SJCRH30 (cell line): Measurements from ENCODE around the gene ATIC. TPM values are rescaled to one million over a fixed set of nuclear protein-coding genes. Genes with fewer than 3 reads are reported as not detected.
"Not testable (repeated sequence)": the region's sequence is repeated elsewhere in the genome, so short reads cannot be mapped to it uniquely, and the experiment has no call there.

ENCODE experiments used
- DNase-seq, 2 experiments: peaks; one replicate each; pipeline ENCODE4 v3.0.0-alpha.2; 2015 to 2020
- H3K27ac ChIP-seq: fragments of 250-450 bp; sonication (Bioruptor Pico); 2 replicates; pipeline ENCODE4 v1.5.1; 2020; ENCODE audit warnings: mild to moderate bottlenecking, moderate library complexity
- H3K27me3 ChIP-seq: fragments of 250-450 bp; sonication (Bioruptor Pico); 2 replicates; pipeline ENCODE4 v1.5.1; 2020; ENCODE audit warnings: mild to moderate bottlenecking, moderate library complexity
- H3K36me3 ChIP-seq: fragments of 250-450 bp; sonication (Bioruptor Pico); 2 replicates; pipeline ENCODE4 v1.5.1; 2020; ENCODE audit warnings: mild to moderate bottlenecking, moderate library complexity
- H3K4me1 ChIP-seq: fragments of 250-450 bp; sonication (Bioruptor Pico); 2 replicates; pipeline ENCODE4 v1.5.1; 2020; ENCODE audit warnings: mild to moderate bottlenecking, moderate library complexity
- H3K4me3 ChIP-seq: fragments of 250-450 bp; sonication (Bioruptor Pico); 2 replicates; pipeline ENCODE4 v1.5.1; 2020; ENCODE audit warnings: mild to moderate bottlenecking, moderate library complexity
- H3K9me3 ChIP-seq: fragments of 250-450 bp; sonication (Bioruptor Pico); replicated peaks from 2 replicates; pipeline ENCODE4 v1.5.1; 2020; ENCODE audit warnings: mild to moderate bottlenecking, moderate library complexity
- total RNA-seq: library from RNA; depleted of rRNA; stranded (reverse); fragments of >200 nt; shearing (Covaris generic); gene quantifications from 2 replicates; pipeline ENCODE4 v1.2.3, GENCODE V29; 2014

ATIC gene
- total RNA-seq, 1 experiment from 2014 or later: 50.7 TPM

DNA sequence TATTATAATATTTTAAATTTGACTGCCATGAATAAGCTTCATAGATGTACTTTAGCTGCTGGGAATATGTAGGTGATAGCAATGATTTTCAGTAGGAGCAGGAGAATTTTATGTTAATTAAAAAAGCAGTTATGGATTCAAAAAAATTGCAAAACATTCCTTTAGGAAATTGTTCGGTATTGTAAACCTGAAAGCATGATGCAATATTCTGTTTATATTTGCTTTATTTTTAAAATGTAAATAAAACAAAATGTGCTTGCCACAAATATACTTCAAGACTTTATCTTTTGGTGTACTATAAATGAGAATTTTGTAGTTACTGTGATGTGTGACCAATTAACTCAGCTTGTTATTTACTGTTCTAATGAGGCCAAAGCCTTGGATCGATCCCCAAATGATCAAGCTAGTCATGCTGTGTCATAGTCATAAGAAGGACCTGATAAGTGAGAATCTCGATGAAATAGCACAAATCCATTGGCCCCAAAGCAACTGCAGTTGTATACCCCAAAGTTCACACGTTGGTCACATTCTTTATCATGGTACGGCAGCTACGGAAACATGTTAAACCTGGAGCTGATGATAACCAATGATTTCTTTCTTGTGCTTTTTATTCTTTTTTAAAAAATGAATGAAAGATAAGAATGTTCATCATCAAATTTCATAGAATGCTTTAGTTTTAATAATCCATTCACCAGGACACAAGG, 23.6 kb upstream of the ATIC start:
- H3K27ac ChIP-seq: no peak overlapping the region
- no peak overlapping the region for H3K4me3 ChIP-seq
- H3K4me1 ChIP-seq: no peaks in the 10 kb centered on the region
- no peaks in the 10 kb centered on the region for H3K36me3 ChIP-seq
- H3K27me3 ChIP-seq: no peaks in the 10 kb centered on the region
- no peaks in the 10 kb centered on the region for H3K9me3 ChIP-seq
- DNase-seq: no peak

DNA sequence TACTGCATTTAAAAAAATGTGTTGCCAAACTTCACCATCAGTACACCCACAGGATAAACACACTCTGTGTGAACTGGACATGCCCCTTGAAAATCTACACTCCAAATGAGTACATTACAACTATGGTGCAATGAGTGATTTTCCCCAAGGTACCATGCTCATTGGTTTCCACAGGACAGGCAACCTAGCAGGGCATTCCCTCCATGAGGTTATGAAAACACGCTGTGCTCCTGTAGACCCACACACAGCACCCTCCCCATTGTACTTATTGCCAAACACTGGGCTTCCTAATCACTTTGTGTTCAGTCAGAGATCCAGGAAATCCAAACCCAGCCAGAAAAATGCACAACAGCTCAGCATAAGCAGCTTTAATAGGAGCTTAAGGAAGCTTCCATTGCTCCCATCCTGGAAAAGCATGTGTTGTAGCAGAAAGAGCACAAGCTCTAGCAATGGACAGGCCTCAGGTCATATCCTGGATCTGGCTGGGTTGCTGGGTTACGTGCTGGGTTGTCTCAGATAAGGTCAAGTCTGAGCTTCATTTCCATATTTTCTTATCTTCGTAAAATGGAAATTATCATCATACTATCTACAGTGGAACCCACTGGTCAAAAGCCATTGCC, 20.8 kb upstream of the ATIC start:
- DNase-seq: no peak
- Histone ChIP-seq H3K27me3 (no peaks in the 10 kb centered on the region), H3K4me3 (no peak overlapping the region), H3K4me1 (no peaks in the 10 kb centered on the region), H3K27ac (no peak overlapping the region), H3K36me3 (no peaks in the 10 kb centered on the region), H3K9me3 (no peaks in the 10 kb centered on the region)

DNA sequence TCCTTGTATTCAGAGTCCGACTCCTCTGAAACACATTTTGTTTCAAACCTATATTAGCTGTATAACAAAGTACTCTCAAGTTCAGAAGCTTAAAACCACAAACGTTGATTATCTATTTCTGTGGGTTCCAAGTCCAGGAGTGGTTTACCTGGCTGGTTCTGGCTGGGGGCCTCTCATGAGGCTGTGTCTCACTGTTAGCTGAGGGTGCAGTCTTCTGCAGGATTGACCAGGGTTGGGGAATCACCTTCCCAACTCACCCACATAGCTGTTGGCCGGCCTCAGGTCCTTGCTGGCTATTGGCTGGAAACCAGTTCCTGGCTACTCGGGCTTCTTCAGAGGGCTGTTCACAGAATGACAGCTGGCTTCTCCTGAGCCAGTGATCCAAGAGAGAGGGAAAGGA, 18.0 kb upstream of the ATIC start:
- no peaks in the 10 kb centered on the region for H3K36me3 ChIP-seq
- no peak overlapping the region for H3K27ac ChIP-seq
- no peak overlapping the region for H3K4me3 ChIP-seq
- no peaks in the 10 kb centered on the region for H3K4me1 ChIP-seq
- no peaks in the 10 kb centered on the region for H3K27me3 ChIP-seq
- H3K9me3 ChIP-seq: no peaks in the 10 kb centered on the region
- no peak for DNase-seq

DNA sequence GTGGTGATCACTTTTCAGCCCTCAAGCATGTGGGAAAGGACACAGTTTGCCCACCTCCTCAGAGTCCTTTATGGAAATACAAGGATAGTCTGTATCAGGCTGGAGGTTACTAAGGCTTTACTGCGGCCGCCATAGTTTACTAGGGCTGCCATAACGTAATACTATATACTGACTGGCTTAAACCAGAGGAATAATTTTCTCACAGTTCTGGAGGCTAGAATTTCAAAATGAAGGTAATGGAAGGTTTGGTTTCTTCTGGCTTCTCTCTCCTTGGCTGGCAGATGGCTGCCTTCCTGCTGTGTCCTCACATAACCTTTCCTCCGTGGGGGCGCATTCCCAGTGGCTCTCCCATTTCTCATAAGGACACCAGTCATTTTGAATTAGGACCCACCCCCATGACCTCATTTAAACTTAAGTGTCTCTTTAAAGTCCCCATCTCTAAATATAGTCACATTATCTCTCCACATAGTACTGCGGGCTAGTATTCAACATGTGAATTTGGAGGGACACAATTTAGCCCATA, 12.5 kb upstream of the ATIC start:
- H3K27me3 ChIP-seq: no peaks in the 10 kb centered on the region
- 0 out of 2 replicates have a peak, but pooled peaks cover 2% of the 10 kb centered on the region for H3K9me3 ChIP-seq
- no peak overlapping the region for H3K27ac ChIP-seq
- no peaks in the 10 kb centered on the region for H3K36me3 ChIP-seq
- DNase-seq: peak; percentile 14 to 39
- H3K4me1 ChIP-seq: no peaks in the 10 kb centered on the region
- H3K4me3 ChIP-seq: no peak overlapping the region

GRCh38 chr2:215301994-215302393, 9.9 kb upstream of the ATIC start:
- Histone ChIP-seq H3K4me1 (no peaks in the 10 kb centered on the region), H3K36me3 (no peaks in the 10 kb centered on the region), H3K27ac (no peak overlapping the region), H3K9me3 (0 out of 2 replicates have a peak, but pooled peaks cover 2% of the 10 kb centered on the region), H3K27me3 (no peaks in the 10 kb centered on the region), H3K4me3 (no peak overlapping the region)
- DNase-seq: no peak

DNA sequence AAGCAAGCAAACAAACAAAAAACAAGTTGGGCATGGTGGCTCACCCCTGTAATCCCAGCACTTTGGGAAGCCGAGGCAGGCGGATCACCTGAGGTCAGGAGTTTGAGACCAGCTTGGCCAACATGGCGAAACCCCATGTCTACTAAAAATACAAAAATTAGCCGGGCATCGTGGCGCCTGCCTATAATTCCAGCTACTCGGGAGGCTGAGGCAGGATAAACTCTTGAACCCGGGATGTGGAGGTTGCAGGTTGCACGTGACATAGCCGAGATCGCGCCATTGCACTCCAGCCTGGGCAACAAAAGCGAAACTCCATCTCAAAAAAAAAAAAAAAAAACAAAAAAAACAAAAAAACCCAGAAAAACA, 617 bp upstream of the ATIC start:
- H3K9me3 ChIP-seq, H3K4me1 ChIP-seq, H3K27me3 ChIP-seq: not testable (repeated sequence)
- Histone ChIP-seq H3K27ac (peak overlapping the region; percentile 76), H3K4me3 (peak overlapping the region; percentile 84), H3K36me3 (peaks cover 21% of the 10 kb centered on the region)
- DNase-seq: peak in 1 of 2 experiments; percentile 19

- Histone ChIP-seq H3K36me3 (peaks cover 33% of the 10 kb centered on the region), H3K4me3 (peak overlapping the region; percentile 84), H3K27ac (no peak overlapping the region), H3K4me1 (peaks cover 3% of the 10 kb centered on the region; the same call in 1 of the 2 replicates), H3K9me3 (no peaks in the 10 kb centered on the region), H3K27me3 (no peaks in the 10 kb centered on the region)
- DNase-seq: no peak
Measured at GRCh38 chr2:215313255-215313613, 1.4 kb downstream of the ATIC start.

DNA sequence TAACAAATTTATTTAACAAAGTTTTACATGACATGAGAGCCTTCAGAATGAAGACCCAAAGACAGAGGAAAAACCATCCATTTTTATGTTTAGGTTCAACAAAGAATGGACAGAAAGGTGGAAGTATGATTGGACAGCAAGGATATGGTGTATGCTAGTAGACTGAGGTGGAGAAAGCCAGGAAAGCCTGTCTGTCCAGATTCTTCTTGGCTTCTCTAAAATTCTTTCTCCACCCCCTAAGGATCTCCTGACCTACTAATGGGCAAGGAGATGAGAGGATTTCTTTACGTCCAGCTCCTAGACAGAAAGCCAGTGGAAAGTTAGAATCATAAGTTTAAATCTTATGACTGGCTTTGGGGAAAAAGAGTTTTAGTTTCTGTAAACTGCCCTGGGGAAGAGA, 3.0 kb downstream of the ATIC start:
- no peaks in the 10 kb centered on the region for H3K27me3 ChIP-seq
- no peak overlapping the region for H3K4me3 ChIP-seq
- no peak for DNase-seq
- H3K27ac ChIP-seq: no peak overlapping the region
- no peaks in the 10 kb centered on the region for H3K9me3 ChIP-seq
- H3K4me1 ChIP-seq: peaks cover 3% of the 10 kb centered on the region; the same call in 1 of the 2 replicates
- H3K36me3 ChIP-seq: peaks cover 41% of the 10 kb centered on the region

GRCh38 chr2:215315301-215315700, 3.4 kb downstream of the ATIC start:
- Histone ChIP-seq H3K36me3 (peaks cover 45% of the 10 kb centered on the region), H3K9me3 (no peaks in the 10 kb centered on the region), H3K4me1 (peaks cover 3% of the 10 kb centered on the region; the same call in 1 of the 2 replicates), H3K4me3 (no peak overlapping the region), H3K27ac (no peak overlapping the region), H3K27me3 (no peaks in the 10 kb centered on the region)
- no peak for DNase-seq

GRCh38 chr2:215316336-215316735, 4.5 kb downstream of the ATIC start:
- Histone ChIP-seq H3K27ac (no peak overlapping the region), H3K27me3 (no peaks in the 10 kb centered on the region), H3K36me3 (peaks cover 52% of the 10 kb centered on the region), H3K9me3 (no peaks in the 10 kb centered on the region), H3K4me1 (peaks cover 3% of the 10 kb centered on the region; the same call in 1 of the 2 replicates), H3K4me3 (no peak overlapping the region)
- DNase-seq: no peak

GRCh38 chr2:215319500-215319899, 7.6 kb downstream of the ATIC start:
- Histone ChIP-seq H3K4me3 (no peak overlapping the region), H3K36me3 (peaks cover 59% of the 10 kb centered on the region), H3K27me3 (no peaks in the 10 kb centered on the region), H3K4me1 (no peaks in the 10 kb centered on the region), H3K9me3 (no peaks in the 10 kb centered on the region), H3K27ac (no peak overlapping the region)
- no peak for DNase-seq

- H3K36me3 ChIP-seq: peaks cover 59% of the 10 kb centered on the region
- H3K27me3 ChIP-seq: no peaks in the 10 kb centered on the region
- no peaks in the 10 kb centered on the region for H3K4me1 ChIP-seq
- no peak for DNase-seq
- no peak overlapping the region for H3K4me3 ChIP-seq
- H3K27ac ChIP-seq: no peak overlapping the region
- no peaks in the 10 kb centered on the region for H3K9me3 ChIP-seq
Measured at GRCh38 chr2:215320102-215320501, 8.2 kb downstream of the ATIC start.

- Histone ChIP-seq H3K27me3 (no peaks in the 10 kb centered on the region), H3K36me3 (peaks cover 64% of the 10 kb centered on the region)
Measured at GRCh38 chr2:215320679-215321078, 8.8 kb downstream of the ATIC start.

DNA sequence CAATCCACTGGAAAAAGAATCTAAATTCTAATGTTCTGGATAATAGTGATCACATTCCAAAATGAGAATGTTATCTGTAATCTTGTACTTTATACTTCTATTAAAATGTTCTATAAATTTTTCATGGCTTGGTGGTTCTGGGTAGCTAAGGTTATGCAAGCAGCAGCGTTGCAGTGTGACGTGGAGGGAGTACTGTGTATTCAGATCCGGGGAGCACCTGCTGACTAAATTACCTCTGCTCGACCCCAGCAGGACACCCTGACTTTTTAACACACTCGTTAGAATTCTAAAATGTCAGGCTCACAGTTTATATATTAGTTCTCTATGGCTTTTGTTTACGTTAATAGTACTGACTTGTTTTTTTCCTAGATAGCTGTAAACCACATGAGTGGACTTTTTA, 13.0 kb downstream of the ATIC start:
- DNase-seq: no peak
- Histone ChIP-seq H3K27me3 (no peaks in the 10 kb centered on the region), H3K36me3 (peaks cover 66% of the 10 kb centered on the region), H3K4me3 (no peak overlapping the region), H3K4me1 (no peaks in the 10 kb centered on the region; the same call in 1 of the 2 replicates), H3K27ac (no peak overlapping the region), H3K9me3 (no peaks in the 10 kb centered on the region)

More at GRCh38 chr2:215320679-215321078, 8.8 kb downstream of the ATIC start:
- no peak for DNase-seq
- no peak overlapping the region for H3K27ac ChIP-seq
- H3K4me3 ChIP-seq: no peak overlapping the region
- no peaks in the 10 kb centered on the region for H3K9me3 ChIP-seq
- H3K4me1 ChIP-seq: no peaks in the 10 kb centered on the region

GRCh38 chr2:215328066-215328465, 16.2 kb downstream of the ATIC start:
- Histone ChIP-seq H3K4me1 (no peaks in the 10 kb centered on the region; the same call in 1 of the 2 replicates), H3K27me3 (no peaks in the 10 kb centered on the region), H3K36me3 (peaks cover 72% of the 10 kb centered on the region), H3K4me3 (no peak overlapping the region), H3K27ac (peak overlapping the region; percentile 19; the same call in 1 of the 2 replicates), H3K9me3 (no peaks in the 10 kb centered on the region)
- peak in 1 of 2 experiments; percentile 13 for DNase-seq
